NCI-H2227 (cell line): ENCODE results near the gene AMBP.

Source experiments
- DNase-seq: peaks from one replicate; lab custom pipeline; 2025; ENCODE audit not compliant: unreplicated experiment; lab: John Stamatoyannopoulos, UW

AMBP gene

GRCh38 chr9:114012126-114012525 lies 66.0 kb downstream of the AMBP start:
- no peak for DNase-seq

- DNase-seq: no peak
These were observed 66.8 kb downstream of the AMBP start for GRCh38 chr9:114011313-114011712.
